Activated CD4-positive, alpha-beta memory T cell treated with anti-CD3 and anti-CD28 coated beads, Interleukin-2, amount 10 ng/mL, durations not matched to agents 7 days and 5 days (primary cell): ENCODE data around the gene SKAP1. TPM values are rescaled to one million over a fixed set of nuclear protein-coding genes. Genes with fewer than 3 reads are reported as not detected.
"Not testable (repeated sequence)": the region's sequence is repeated elsewhere in the genome, so short reads cannot be mapped to it uniquely, and the experiment has no call there.

Source experiments
- CTCF ChIA-PET: fragments of 350-600 bp; sonication (Branson Sonifier 250); formaldehyde crosslinking; loops from one replicate; lab custom pipeline; 2021; ENCODE audit warnings: antibody characterized with exemption, inconsistent platforms; lab: Charles Lee
- POLR2A ChIA-PET: fragments of 350-600 bp; sonication (Branson Sonifier 250); formaldehyde crosslinking; loops from one replicate; lab custom pipeline; 2021; ENCODE audit warnings: antibody characterized with exemption; lab: Charles Lee
- DNase-seq: peaks from one replicate; pipeline ENCODE4 v3.0.0-alpha.2; 2020
- H3K27ac Mint-ChIP-seq: one replicate; pipeline ENCODE4 v1.8.0; 2021; ENCODE audit warnings: mild to moderate bottlenecking, mixed read lengths
- H3K27me3 Mint-ChIP-seq: one replicate; pipeline ENCODE4 v1.8.0; 2021; ENCODE audit warnings: mixed read lengths
- H3K36me3 Mint-ChIP-seq: one replicate; pipeline ENCODE4 v1.8.0; 2021; ENCODE audit warnings: low read depth, mixed read lengths
- H3K4me1 Mint-ChIP-seq: one replicate; pipeline ENCODE4 v1.8.0; 2021; ENCODE audit warnings: mixed read lengths
- H3K4me3 Mint-ChIP-seq: one replicate; pipeline ENCODE4 v1.8.0; 2021; ENCODE audit warnings: mild to moderate bottlenecking, mixed read lengths
- H3K9me3 Mint-ChIP-seq: one replicate; pipeline ENCODE4 v1.8.0; 2021; ENCODE audit warnings: mixed read lengths
- total RNA-seq, 2 experiments: library from RNA; stranded (reverse); gene quantifications; one replicate each; pipeline ENCODE4 v1.2.3, GENCODE V29; 2021

The SKAP1 gene
- total RNA-seq, 2 experiments from 2014 or later = 132 to 133 TPM

- H3K4me1 Mint-ChIP-seq = peaks cover 16% of the 10 kb centered on the region
- no peak overlapping the region for H3K27ac Mint-ChIP-seq
- H3K27me3 Mint-ChIP-seq = no peaks in the 10 kb centered on the region
- H3K4me3 Mint-ChIP-seq = no peak overlapping the region
- CTCF ChIA-PET = no interaction called here
- DNase-seq = no peak
- no peaks in the 10 kb centered on the region for H3K9me3 Mint-ChIP-seq
- POLR2A ChIA-PET = no interaction called here
- H3K36me3 Mint-ChIP-seq = peaks cover 10% of the 10 kb centered on the region
Observed at GRCh38 chr17:48225725-48226567, 204.1 kb downstream of the SKAP1 start.

- no peak overlapping the region for H3K27ac Mint-ChIP-seq
- no peak overlapping the region for H3K4me3 Mint-ChIP-seq
- peaks cover 2% of the 10 kb centered on the region for H3K36me3 Mint-ChIP-seq
- POLR2A ChIA-PET = no interaction called here
- DNase-seq = no peak
- CTCF ChIA-PET = interaction anchor here (0.6 to 0.8 kb wide), 2 partner anchors 64 to 128 kb away, joined by 3 to 4 read pairs; no protein-coding TSS in a partner anchor
- no peaks in the 10 kb centered on the region for H3K9me3 Mint-ChIP-seq
- no peaks in the 10 kb centered on the region for H3K27me3 Mint-ChIP-seq
- peaks cover 16% of the 10 kb centered on the region for H3K4me1 Mint-ChIP-seq
Observed at GRCh38 chr17:48223945-48224344, 206.1 kb downstream of the SKAP1 start.

GRCh38 chr17:48219617-48220016 lies 210.4 kb downstream of the SKAP1 start:
- Mint-ChIP-seq H3K4me3 (no peak overlapping the region), H3K9me3 (no peaks in the 10 kb centered on the region), H3K4me1 (peaks cover 10% of the 10 kb centered on the region), H3K27ac (no peak overlapping the region), H3K36me3 (peaks cover 4% of the 10 kb centered on the region), H3K27me3 (no peaks in the 10 kb centered on the region)
- ChIA-PET POLR2A (no interaction called here), CTCF (no interaction called here)
- no peak for DNase-seq

GRCh38 chr17:48215583-48216139 lies 214.4 kb downstream of the SKAP1 start:
- POLR2A ChIA-PET = interaction anchor here (0.6 to 0.8 kb wide), 2 partner anchors 13 to 121 kb away, joined by 3 read pairs; no protein-coding TSS in a partner anchor
- H3K4me3 Mint-ChIP-seq = no peak overlapping the region
- no peak for DNase-seq
- CTCF ChIA-PET = interaction anchor here (0.6 to 1.9 kb wide), 5 partner anchors 47 to 377 kb away, joined by 3 to 4 read pairs (median 3); no protein-coding TSS in a partner anchor
- H3K9me3 Mint-ChIP-seq = no peaks in the 10 kb centered on the region
- H3K27ac Mint-ChIP-seq = no peak overlapping the region
- H3K27me3 Mint-ChIP-seq = no peaks in the 10 kb centered on the region
- no peaks in the 10 kb centered on the region for H3K4me1 Mint-ChIP-seq
- H3K36me3 Mint-ChIP-seq = peaks cover 13% of the 10 kb centered on the region

GRCh38 chr17:48213797-48214196 lies 216.2 kb downstream of the SKAP1 start:
- ChIA-PET CTCF (interaction anchor here (1.3 to 1.9 kb wide), 3 partner anchors 9 to 380 kb away, joined by 3 to 5 read pairs (median 3); partner anchors contain the start of gene HOXB5), POLR2A (interaction anchor here (1.2 kb wide), 1 partner anchor 31 kb away, joined by 3 read pairs; no protein-coding TSS in a partner anchor)
- H3K9me3 Mint-ChIP-seq = no peaks in the 10 kb centered on the region
- DNase-seq = no peak
- H3K4me3 Mint-ChIP-seq = no peak overlapping the region
- no peaks in the 10 kb centered on the region for H3K27me3 Mint-ChIP-seq
- no peak overlapping the region for H3K27ac Mint-ChIP-seq
- H3K36me3 Mint-ChIP-seq = peaks cover 13% of the 10 kb centered on the region
- H3K4me1 Mint-ChIP-seq = no peaks in the 10 kb centered on the region

GRCh38 chr17:48211787-48212186 lies 218.2 kb downstream of the SKAP1 start:
- no peak overlapping the region for H3K4me3 Mint-ChIP-seq
- H3K27ac Mint-ChIP-seq = no peak overlapping the region
- H3K27me3 Mint-ChIP-seq = no peaks in the 10 kb centered on the region
- DNase-seq = no peak
- no peaks in the 10 kb centered on the region for H3K4me1 Mint-ChIP-seq
- no peaks in the 10 kb centered on the region for H3K9me3 Mint-ChIP-seq
- ChIA-PET CTCF (no interaction called here), POLR2A (no interaction called here)
- H3K36me3 Mint-ChIP-seq = peaks cover 9% of the 10 kb centered on the region

- H3K27me3 Mint-ChIP-seq = no peaks in the 10 kb centered on the region
- no peak for DNase-seq
- no peak overlapping the region for H3K4me3 Mint-ChIP-seq
- H3K4me1 Mint-ChIP-seq = no peaks in the 10 kb centered on the region
- POLR2A ChIA-PET = no interaction called here
- CTCF ChIA-PET = no interaction called here
- no peaks in the 10 kb centered on the region for H3K9me3 Mint-ChIP-seq
- H3K27ac Mint-ChIP-seq = no peak overlapping the region
- H3K36me3 Mint-ChIP-seq = peaks cover 10% of the 10 kb centered on the region
Observed at GRCh38 chr17:48211011-48211410, 219.0 kb downstream of the SKAP1 start.

- H3K4me1 Mint-ChIP-seq = peaks cover 2% of the 10 kb centered on the region
- ChIA-PET CTCF (no interaction called here), POLR2A (no interaction called here)
- H3K4me3 Mint-ChIP-seq = no peak overlapping the region
- DNase-seq = no peak
- no peak overlapping the region for H3K27ac Mint-ChIP-seq
- no peaks in the 10 kb centered on the region for H3K9me3 Mint-ChIP-seq
- H3K27me3 Mint-ChIP-seq = no peaks in the 10 kb centered on the region
- H3K36me3 Mint-ChIP-seq = peaks cover 14% of the 10 kb centered on the region
Observed at GRCh38 chr17:48209973-48210372, 220.0 kb downstream of the SKAP1 start.

- POLR2A ChIA-PET = no interaction called here
- Mint-ChIP-seq H3K36me3 (peaks cover 14% of the 10 kb centered on the region), H3K27ac (no peak overlapping the region), H3K4me3 (no peak overlapping the region), H3K9me3 (no peaks in the 10 kb centered on the region), H3K27me3 (no peaks in the 10 kb centered on the region), H3K4me1 (peaks cover 2% of the 10 kb centered on the region)
- no peak for DNase-seq
- CTCF ChIA-PET = no interaction called here
Observed at GRCh38 chr17:48207776-48208544, 222.1 kb downstream of the SKAP1 start.

- H3K4me1 Mint-ChIP-seq, H3K27ac Mint-ChIP-seq, H3K27me3 Mint-ChIP-seq, POLR2A ChIA-PET, DNase-seq, H3K9me3 Mint-ChIP-seq, H3K4me3 Mint-ChIP-seq: not testable (repeated sequence)
- H3K36me3 Mint-ChIP-seq = peaks cover 11% of the 10 kb centered on the region
- CTCF ChIA-PET = interaction anchor here (0.7 kb wide), 1 partner anchor 429 kb away, joined by 3 read pairs; no protein-coding TSS in a partner anchor
Observed at GRCh38 chr17:48207036-48207435, 223.0 kb downstream of the SKAP1 start.

- Mint-ChIP-seq H3K4me3 (no peak overlapping the region), H3K36me3 (peaks cover 18% of the 10 kb centered on the region), H3K27me3 (no peaks in the 10 kb centered on the region), H3K4me1 (peaks cover 15% of the 10 kb centered on the region), H3K9me3 (no peaks in the 10 kb centered on the region), H3K27ac (no peak overlapping the region)
- no peak for DNase-seq
- ChIA-PET POLR2A (no interaction called here), CTCF (interaction anchor here (0.9 kb wide), 1 partner anchor 9 kb away, joined by 5 read pairs; no protein-coding TSS in a partner anchor)
Observed at GRCh38 chr17:48202959-48203358, 227.1 kb downstream of the SKAP1 start.

GRCh38 chr17:48198950-48199541 lies 231.0 kb downstream of the SKAP1 start:
- Mint-ChIP-seq H3K27me3 (no peaks in the 10 kb centered on the region), H3K27ac (no peak overlapping the region), H3K4me3 (no peak overlapping the region), H3K36me3 (peaks cover 34% of the 10 kb centered on the region), H3K9me3 (no peaks in the 10 kb centered on the region), H3K4me1 (peaks cover 30% of the 10 kb centered on the region)
- no peak for DNase-seq
- CTCF ChIA-PET = no interaction called here
- POLR2A ChIA-PET = no interaction called here
